ENCODE data around the gene DYRK3. TPM values are rescaled to one million over a fixed set of nuclear protein-coding genes. Genes with fewer than 3 reads are reported as not detected.

DYRK3 gene
- total and polyA plus RNA-seq, 12 donors: 4.1 to 31.1 (median 20.8) TPM

- DNase-seq: peak in 1 of 2 donors; percentile 47
- Histone ChIP-seq H3K27ac (peak overlapping the region; percentile 91 to 99 (median 98)), H3K9me3 (no peaks in the 10 kb centered on the region), H3K36me3 (peaks cover 0 to 9% (median 0%) of the 10 kb centered on the region in 9 donors), H3K27me3 (no peaks in the 10 kb centered on the region), H3K4me3 (peak overlapping the region; percentile 50 to 95 (median 86)), H3K4me1 (peaks cover 20 to 59% (median 47%) of the 10 kb centered on the region in 9 donors)
- no peak for TF ChIP-seq CTCF (IDR thresholded peaks at IDR 0.05)
- intact Hi-C loops (cut with DNase I): loop anchor here in 5 of 10 donors (2.0 to 5.0 kb wide), 2 partner anchors 21 to 37 kb away; no protein-coding TSS in a partner anchor
- 1 to 2% methylated on average over 22 to 48 of the region's 48 CpGs for WGBS, 2 donors
- ATAC-seq: peak; percentile 7 to 39 (median 20)
Observed at GRCh38 chr1:206685334-206685768, 50.0 kb downstream of the DYRK3 start.

- peaks cover 22 to 65% (median 53%) of the 10 kb centered on the region in 9 donors for H3K4me1 ChIP-seq
- peak; percentile 65 to 68 for DNase-seq
- intact Hi-C loops (cut with DNase I): loop anchor here in 7 of 10 donors (2.0 to 5.0 kb wide), 4 partner anchors 21 to 41 kb away; no protein-coding TSS in a partner anchor
Observed at GRCh38 chr1:206685769-206686477, 50.6 kb downstream of the DYRK3 start.

GRCh38 chr1:206686478-206687249 lies 51.3 kb downstream of the DYRK3 start:
- no peak for TF ChIP-seq CTCF (IDR thresholded peaks at IDR 0.05)
- intact Hi-C loops (cut with DNase I): loop anchor here in 5 of 10 donors (2.0 to 5.0 kb wide), 3 partner anchors 36 to 40 kb away; no protein-coding TSS in a partner anchor
- ATAC-seq (peak in 3 of 8 donors; percentile 14 to 16 (median 14)), DNase-seq (no peak)
- Histone ChIP-seq H3K4me1 (peaks cover 26 to 72% (median 60%) of the 10 kb centered on the region in 9 donors), H3K4me3 (peak overlapping the region; percentile 50 to 95 (median 86)), H3K27ac (peak overlapping the region; percentile 91 to 99 (median 98)), H3K36me3 (peaks cover 0 to 9% (median 0%) of the 10 kb centered on the region in 9 donors), H3K9me3 (no peaks in the 10 kb centered on the region), H3K27me3 (no peaks in the 10 kb centered on the region)
- 4% methylated on average over 8 of the region's 8 CpGs for WGBS, 2 donors

More at GRCh38 chr1:206685769-206686477, 50.6 kb downstream of the DYRK3 start:
- ATAC-seq: peak; percentile 52 to 65 (median 60)
- Histone ChIP-seq H3K27me3 (no peaks in the 10 kb centered on the region), H3K4me3 (peak overlapping the region; percentile 50 to 95 (median 86)), H3K27ac (peak overlapping the region; percentile 91 to 99 (median 98)), H3K9me3 (no peaks in the 10 kb centered on the region), H3K36me3 (peaks cover 0 to 9% (median 0%) of the 10 kb centered on the region in 9 donors)
- TF ChIP-seq CTCF (IDR thresholded peaks at IDR 0.05): no peak
- WGBS, 2 donors: 0% methylated on average over 48 of the region's 48 CpGs

Data from heart right ventricle (tissue), 16 donors.